ENCODE results near the gene MRPS27.
A peak's percentile ranks its signal among the peaks of the same experiment; 100 is the strongest.

Gene MRPS27

GRCh38 chr5:72242796-72243475 is 77.1 kb downstream of the MRPS27 start:
- H3K4me3 ChIP-seq (ENCODE audit: low read length): no peak overlapping the region
- no peak for DNase-seq (ENCODE audit: low read depth, low spot score)

- no peak for DNase-seq (ENCODE audit: low read depth, low spot score)
- H3K4me3 ChIP-seq (ENCODE audit: low read length): no peak overlapping the region
These were observed 78.6 kb downstream of the MRPS27 start for GRCh38 chr5:72241346-72242003.

GRCh38 chr5:72238712-72239445 is 81.2 kb downstream of the MRPS27 start:
- H3K4me3 ChIP-seq (ENCODE audit: low read length): no peak overlapping the region
- no peak for DNase-seq (ENCODE audit: low read depth, low spot score)

- no peak overlapping the region for H3K4me3 ChIP-seq (ENCODE audit: low read length)
These were observed 82.2 kb downstream of the MRPS27 start for GRCh38 chr5:72237879-72238278.

GRCh38 chr5:72237415-72237814 is 82.6 kb downstream of the MRPS27 start:
- no peak overlapping the region for H3K4me3 ChIP-seq (ENCODE audit: low read length)
- DNase-seq (ENCODE audit: low read depth, low spot score): no peak

More at GRCh38 chr5:72237879-72238278, 82.2 kb downstream of the MRPS27 start:
- DNase-seq (ENCODE audit: low read depth, low spot score): no peak

- DNase-seq (ENCODE audit: low read depth, low spot score): no peak
These were observed 84.3 kb downstream of the MRPS27 start for GRCh38 chr5:72235725-72236124.

GRCh38 chr5:72234868-72235267 is 85.2 kb downstream of the MRPS27 start:
- DNase-seq (ENCODE audit: low read depth, low spot score): no peak
- no peak overlapping the region for H3K4me3 ChIP-seq (ENCODE audit: low read length)

More at GRCh38 chr5:72235725-72236124, 84.3 kb downstream of the MRPS27 start:
- no peak overlapping the region for H3K4me3 ChIP-seq (ENCODE audit: low read length)

GRCh38 chr5:72234265-72234700 is 85.8 kb downstream of the MRPS27 start:
- H3K4me3 ChIP-seq (ENCODE audit: low read length): no peak overlapping the region
- peak; percentile 50 for DNase-seq (ENCODE audit: low read depth, low spot score)

GRCh38 chr5:72233835-72234234 is 86.2 kb downstream of the MRPS27 start:
- no peak for DNase-seq (ENCODE audit: low read depth, low spot score)

GRCh38 chr5:72232838-72233237 is 87.2 kb downstream of the MRPS27 start:
- H3K4me3 ChIP-seq (ENCODE audit: low read length): no peak overlapping the region
- no peak for DNase-seq (ENCODE audit: low read depth, low spot score)

More at GRCh38 chr5:72233835-72234234, 86.2 kb downstream of the MRPS27 start:
- no peak overlapping the region for H3K4me3 ChIP-seq (ENCODE audit: low read length)

GRCh38 chr5:72231991-72232703 is 87.9 kb downstream of the MRPS27 start:
- peak; percentile 82 for DNase-seq (ENCODE audit: low read depth, low spot score)

GRCh38 chr5:72228960-72229359 is 91.1 kb downstream of the MRPS27 start:
- no peak for DNase-seq (ENCODE audit: low read depth, low spot score)
- H3K4me3 ChIP-seq (ENCODE audit: low read length): no peak overlapping the region

More at GRCh38 chr5:72231991-72232703, 87.9 kb downstream of the MRPS27 start:
- no peak overlapping the region for H3K4me3 ChIP-seq (ENCODE audit: low read length)

- no peak overlapping the region for H3K4me3 ChIP-seq (ENCODE audit: low read length)
- no peak for DNase-seq (ENCODE audit: low read depth, low spot score)
These were observed 93.1 kb downstream of the MRPS27 start for GRCh38 chr5:72226950-72227349.

GRCh38 chr5:72225741-72226140 is 94.3 kb downstream of the MRPS27 start:
- no peak for DNase-seq (ENCODE audit: low read depth, low spot score)
- no peak overlapping the region for H3K4me3 ChIP-seq (ENCODE audit: low read length)

- no peak overlapping the region for H3K4me3 ChIP-seq (ENCODE audit: low read length)
- no peak for DNase-seq (ENCODE audit: low read depth, low spot score)
These were observed 95.0 kb downstream of the MRPS27 start for GRCh38 chr5:72224946-72225463.

- H3K4me3 ChIP-seq (ENCODE audit: low read length): no peak overlapping the region
- no peak for DNase-seq (ENCODE audit: low read depth, low spot score)
These were observed 96.7 kb downstream of the MRPS27 start for GRCh38 chr5:72223371-72223770.

GRCh38 chr5:72222521-72222920 is 97.5 kb downstream of the MRPS27 start:
- DNase-seq (ENCODE audit: low read depth, low spot score): no peak
- no peak overlapping the region for H3K4me3 ChIP-seq (ENCODE audit: low read length)

- DNase-seq (ENCODE audit: low read depth, low spot score): no peak
- H3K4me3 ChIP-seq (ENCODE audit: low read length): no peak overlapping the region
These were observed 98.5 kb downstream of the MRPS27 start for GRCh38 chr5:72221541-72221940.

GRCh38 chr5:72221099-72221498 is 98.9 kb downstream of the MRPS27 start:
- H3K4me3 ChIP-seq (ENCODE audit: low read length): no peak overlapping the region
- no peak for DNase-seq (ENCODE audit: low read depth, low spot score)

Measured in Jurkat, Clone E6-1 (cell line).